Left ventricle myocardium superior (tissue), 1 donor: ENCODE results near the gene CHST12. TPM values are rescaled to one million over a fixed set of nuclear protein-coding genes. Genes with fewer than 3 reads are reported as not detected.
"Not testable (repeated sequence)": the region's sequence is repeated elsewhere in the genome, so short reads cannot be mapped to it uniquely, and the experiment has no call there.

ENCODE experiments used
- ATAC-seq: fragments of 200-7000 bp; cut with Tn5 transposase; one replicate; pipeline ENCODE4 v1.9.1; 2020; ENCODE audit warnings: mild to moderate bottlenecking, moderate library complexity
- DNase-seq: peaks from one replicate; pipeline ENCODE4 v3.0.0-alpha.2; 2020
- intact Hi-C: fragments of 100-400 bp; cut with micrococcal nuclease; formaldehyde crosslinking; loops from one replicate; pipeline ENCODE4 v1.11.0; 2022
- total RNA-seq: library from RNA; stranded (reverse); fragmentation: NEBNext Ultra II Directional; extraction: Animal tissue kit (Norgen Biotek cat#: 25700); gene quantifications from one replicate; pipeline ENCODE4 v1.2.1, GENCODE V29; 2021
- donor health status: DM: no; HTN: yes; CAD: no; lungs with severe emphysema.

Gene CHST12
- total RNA-seq, 1 donor from 2014 or later: 15.1 TPM

GRCh38 chr7:2376351-2377154 lies 26.9 kb upstream of the CHST12 start:
- ATAC-seq: peak; percentile 27
- intact Hi-C loops: no loop called here
- no peak for DNase-seq

DNA sequence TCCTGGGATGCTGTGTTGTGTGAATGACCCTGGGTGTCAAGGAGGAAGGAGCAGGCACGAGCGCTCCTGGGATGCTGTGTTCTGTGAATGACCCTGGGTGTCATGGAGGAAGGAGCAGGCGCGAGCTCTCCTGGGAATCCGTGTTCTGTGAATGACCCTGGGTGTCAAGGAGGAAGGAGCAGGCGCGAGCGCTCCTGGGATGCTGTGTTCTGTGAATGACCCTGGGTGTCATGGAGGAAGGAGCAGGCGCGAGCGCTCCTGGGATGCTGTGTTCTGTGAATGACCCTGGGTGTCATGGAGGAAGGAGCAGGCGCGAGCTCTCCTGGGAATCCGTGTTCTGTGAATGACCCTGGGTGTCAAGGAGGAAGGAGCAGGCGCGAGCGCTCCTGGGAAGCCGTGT lies 25.9 kb upstream of the CHST12 start:
- DNase-seq, intact Hi-C loops, ATAC-seq: not testable (repeated sequence)

GRCh38 chr7:2378125-2378524 lies 25.3 kb upstream of the CHST12 start:
- ATAC-seq, intact Hi-C loops: not testable (repeated sequence)

GRCh38 chr7:2379161-2379560 lies 24.2 kb upstream of the CHST12 start:
- ATAC-seq: no peak
- no peak for DNase-seq
- intact Hi-C loops: no loop called here

More at GRCh38 chr7:2378125-2378524, 25.3 kb upstream of the CHST12 start:
- DNase-seq: not testable (repeated sequence)

GRCh38 chr7:2379821-2380450 lies 23.5 kb upstream of the CHST12 start:
- intact Hi-C loops: no loop called here
- DNase-seq (no peak), ATAC-seq (no peak)

- ATAC-seq (no peak), DNase-seq (no peak)
- intact Hi-C loops: no loop called here
These were observed 22.9 kb upstream of the CHST12 start for GRCh38 chr7:2380461-2380860.

DNA sequence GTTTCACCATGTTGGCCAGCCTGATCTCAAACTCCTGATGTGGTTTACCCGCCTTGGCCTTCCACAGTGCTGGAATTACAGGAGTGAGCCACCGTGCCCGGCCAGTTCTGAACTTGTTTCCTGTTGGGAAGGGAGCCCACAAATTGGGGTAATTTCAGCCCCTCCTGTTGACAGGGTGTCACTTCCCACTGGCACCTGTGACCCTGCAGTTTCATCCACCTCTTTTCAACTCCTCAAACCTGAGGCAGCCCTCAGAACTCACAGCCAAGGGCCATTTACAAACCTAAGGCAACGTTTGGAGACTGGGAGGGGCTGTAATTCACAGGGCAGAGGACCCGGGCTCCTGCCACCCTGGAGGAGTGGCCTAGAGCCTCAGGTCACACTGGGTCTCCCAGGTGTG lies 22.2 kb upstream of the CHST12 start:
- DNase-seq (no peak), ATAC-seq (no peak)
- intact Hi-C loops: no loop called here

GRCh38 chr7:2381881-2382509 lies 21.4 kb upstream of the CHST12 start:
- ATAC-seq: no peak
- intact Hi-C loops: no loop called here
- no peak for DNase-seq

DNA sequence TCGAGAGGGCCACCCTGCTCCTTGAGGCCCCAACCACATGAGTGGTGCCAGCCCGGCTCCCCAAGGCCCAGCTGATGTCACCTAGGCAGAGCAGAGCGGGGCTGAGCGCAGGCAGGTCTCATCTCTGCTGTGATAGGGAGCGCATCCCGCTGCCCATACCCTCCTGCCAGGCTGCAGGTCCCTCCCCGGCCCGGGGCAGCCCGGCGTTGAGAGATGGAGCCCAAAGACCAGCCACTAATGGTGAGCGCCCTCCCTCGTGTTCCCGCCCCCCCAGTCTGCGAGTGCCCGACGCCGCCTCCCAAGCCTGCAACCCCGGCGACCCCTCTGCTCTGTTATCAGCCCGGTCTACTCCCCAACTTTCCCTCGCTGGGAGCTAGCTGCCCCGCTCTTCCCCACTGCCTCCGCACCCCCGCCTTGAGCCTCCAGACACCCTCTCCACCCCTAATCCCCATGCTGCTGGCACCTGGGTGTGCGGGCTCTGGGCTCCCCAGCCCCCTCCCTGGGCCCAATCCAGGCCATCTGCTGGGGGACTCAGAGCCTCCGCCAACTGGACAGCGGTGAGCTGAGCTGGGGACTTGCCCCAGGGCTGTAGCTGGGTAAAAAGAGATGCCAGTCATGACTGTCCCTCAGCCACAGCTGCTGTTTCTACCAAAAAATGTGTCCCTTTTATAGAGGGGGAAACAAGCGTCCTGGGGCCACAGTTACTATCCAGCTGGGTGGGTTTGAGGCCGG lies 19.7 kb upstream of the CHST12 start:
- DNase-seq (no peak), ATAC-seq (no peak)
- intact Hi-C loops: no loop called here

DNA sequence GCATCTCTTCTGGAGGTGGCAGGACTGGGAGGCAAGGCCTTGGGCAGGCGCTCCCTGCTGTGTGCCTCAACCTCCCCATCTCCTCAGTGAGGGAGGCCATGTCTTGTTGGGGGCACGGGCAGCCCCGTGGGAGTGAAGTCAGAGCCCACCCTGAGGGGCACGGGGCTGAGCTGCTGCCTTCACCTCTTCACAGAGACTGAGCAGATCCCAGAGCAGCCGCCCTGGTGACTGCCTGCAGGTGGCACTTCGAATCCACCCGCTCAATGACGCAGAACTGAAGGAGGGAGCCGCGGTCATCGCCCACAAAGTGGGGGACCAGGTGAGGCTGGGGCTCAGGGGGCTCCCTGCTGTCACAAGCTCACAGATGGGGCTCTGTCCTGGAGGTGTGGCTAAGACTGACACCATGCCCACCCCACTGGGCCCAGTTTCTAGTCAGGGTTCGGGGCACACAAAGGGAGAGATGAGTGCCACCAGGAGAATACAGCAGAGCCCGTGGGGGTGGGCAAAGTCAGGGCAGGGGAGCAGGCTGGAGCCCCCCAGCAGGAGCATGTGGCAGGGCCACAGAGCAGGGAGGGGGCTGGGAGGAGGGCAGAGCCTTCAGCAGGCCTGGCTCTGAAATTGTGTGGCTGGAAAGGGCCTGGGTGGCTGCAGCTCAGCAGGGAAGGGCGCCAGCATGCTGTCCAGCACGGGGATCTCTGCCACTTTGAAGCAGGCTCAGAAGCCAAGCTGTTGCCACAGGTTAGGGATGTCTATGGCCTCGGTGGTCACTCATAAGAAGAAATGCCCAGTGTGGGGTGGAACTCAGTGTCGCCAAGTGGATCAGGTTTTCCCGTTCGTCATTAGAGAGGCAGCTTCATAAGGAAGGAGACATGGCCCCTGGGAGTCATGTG lies 18.8 kb upstream of the CHST12 start:
- DNase-seq (no peak), ATAC-seq (no peak)
- intact Hi-C loops: no loop called here

DNA sequence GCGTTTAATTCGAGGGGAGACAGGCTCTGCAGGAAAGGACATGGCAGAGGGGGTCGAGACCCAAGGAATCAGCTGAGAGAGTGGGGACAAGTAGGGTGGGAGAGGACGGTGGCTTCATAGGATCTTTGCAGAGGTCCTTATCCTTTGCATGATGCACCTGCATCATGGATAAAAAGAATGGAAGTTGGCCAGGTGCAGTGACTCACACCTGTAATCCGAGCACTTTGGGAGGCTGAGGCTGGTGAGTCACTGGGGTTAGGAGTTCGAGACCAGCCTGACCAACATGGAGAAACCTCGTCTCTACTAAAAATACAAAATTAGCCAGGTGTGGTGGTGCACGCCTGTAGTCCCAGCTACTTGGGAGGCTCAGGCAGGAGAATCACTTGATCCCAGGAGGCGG lies 17.3 kb upstream of the CHST12 start:
- DNase-seq, ATAC-seq, intact Hi-C loops: not testable (repeated sequence)

- intact Hi-C loops: no loop called here
- no peak for ATAC-seq
- no peak for DNase-seq
These were observed 16.3 kb upstream of the CHST12 start for GRCh38 chr7:2386964-2387669.

DNA sequence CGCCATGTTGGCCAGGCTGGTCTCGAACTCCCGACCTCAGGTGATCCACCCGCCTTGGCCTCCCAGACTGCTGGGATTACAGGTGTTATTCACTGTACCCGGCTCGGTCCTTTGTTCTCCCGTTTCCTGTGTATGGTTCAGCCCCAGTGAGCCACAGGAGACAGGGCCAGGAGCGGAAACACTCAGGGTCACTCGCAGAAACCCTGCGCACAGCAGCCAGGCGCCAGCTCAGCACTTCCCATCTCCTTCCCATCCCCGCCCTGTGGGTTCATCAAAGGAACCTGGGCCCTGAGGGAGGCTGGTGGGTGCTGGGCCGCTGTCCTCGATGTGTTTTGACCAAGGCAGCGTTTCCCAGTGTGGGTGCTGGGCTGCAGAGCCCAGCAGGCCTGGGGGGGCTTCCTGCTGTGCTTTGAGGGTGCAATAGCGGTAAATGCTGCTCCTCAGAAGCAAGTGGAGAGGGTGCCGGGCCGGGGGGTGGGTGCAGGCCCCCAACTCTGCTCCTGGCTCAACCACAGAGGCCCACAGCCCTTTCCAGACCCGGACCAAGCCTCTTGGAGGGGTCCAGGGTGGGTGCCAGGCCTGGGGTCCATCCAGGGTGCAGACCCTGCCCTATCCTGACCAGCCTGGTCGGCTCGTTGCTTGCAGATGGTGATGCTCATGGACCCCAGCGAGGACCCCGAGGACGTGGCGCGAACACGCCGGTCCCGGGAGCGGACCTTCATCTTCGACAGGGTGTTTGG lies 15.3 kb upstream of the CHST12 start:
- intact Hi-C loops: no loop called here
- DNase-seq (peak; percentile 56), ATAC-seq (peak; percentile 77)

- intact Hi-C loops: no loop called here
- DNase-seq (no peak), ATAC-seq (no peak)
These were observed 14.8 kb upstream of the CHST12 start for GRCh38 chr7:2388637-2388954.

GRCh38 chr7:2390020-2390816 lies 13.2 kb upstream of the CHST12 start:
- DNase-seq (peak; percentile 62), ATAC-seq (peak; percentile 64)
- intact Hi-C loops: not testable (repeated sequence)

DNA sequence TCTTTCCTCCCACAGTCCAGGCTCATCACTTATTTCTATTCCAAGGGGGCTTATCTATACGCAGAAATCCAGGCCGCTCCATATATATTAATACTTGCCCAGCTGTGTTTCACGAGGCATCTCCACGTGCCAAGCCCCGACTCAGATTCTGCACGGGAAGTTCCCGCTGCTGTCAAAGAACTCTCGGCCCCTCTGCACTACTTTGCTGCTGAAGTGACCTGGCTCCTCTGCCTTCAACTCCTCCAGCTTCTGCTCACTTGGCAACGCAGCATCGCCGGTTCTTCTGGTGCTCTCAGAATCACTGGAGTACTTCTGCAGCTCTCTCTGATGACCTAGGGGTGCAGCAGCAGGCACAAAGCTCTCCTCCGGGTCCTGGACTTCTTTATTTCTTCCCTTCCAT lies 9.7 kb upstream of the CHST12 start:
- DNase-seq (no peak), ATAC-seq (no peak)
- intact Hi-C loops: no loop called here

- intact Hi-C loops: no loop called here
- DNase-seq (no peak), ATAC-seq (no peak)
These were observed 8.8 kb upstream of the CHST12 start for GRCh38 chr7:2394566-2395082.
